ENCODE results near the gene CTSG.

DNA sequence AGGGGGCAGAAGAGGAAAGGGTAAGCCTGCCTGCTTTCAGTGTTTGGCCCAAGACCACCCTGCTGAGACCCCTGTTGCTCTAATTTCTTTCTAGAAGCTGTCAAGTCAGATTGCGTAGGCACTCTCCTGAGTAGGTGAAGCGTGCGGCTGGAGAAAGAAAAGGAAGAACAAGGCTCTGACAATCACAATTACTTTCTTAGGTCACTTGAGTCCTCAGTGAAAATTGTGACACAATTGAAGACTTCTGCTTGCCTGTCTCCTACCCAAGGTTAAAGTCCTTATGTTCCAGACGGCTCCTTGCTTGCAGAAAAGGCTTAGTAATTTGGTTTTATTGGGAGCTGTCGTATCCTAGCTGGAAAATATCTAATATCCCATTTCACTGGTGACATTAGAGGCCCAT is 721 bp upstream of the CTSG start:
- no peak for TF ChIP-seq EZH2 (IDR thresholded peaks at IDR 0.05; ENCODE audit: insufficient read depth, poor library complexity, severe bottlenecking)
- TF ChIP-seq EZH2phosphoT487 (IDR thresholded peaks at IDR 0.05; ENCODE audit: insufficient read depth, low read depth), result no peak

All from GM23248 (cell line).